Stimulated activated CD4-positive, alpha-beta T cell treated with anti-CD3 and anti-CD28 coated beads, TNF-alpha, amount 100 ng/mL, for 48 hours (primary cell): ENCODE data around the gene ALKAL2.
"Not testable (repeated sequence)": the region's sequence is repeated elsewhere in the genome, so short reads cannot be mapped to it uniquely, and the experiment has no call there.

Source experiments
- DNase-seq, 3 donors: peaks; one replicate each; pipeline ENCODE4 v3.0.0-alpha.2; 2020; ENCODE audit warnings: low read depth in 3 of 3

The ALKAL2 gene, protein sequence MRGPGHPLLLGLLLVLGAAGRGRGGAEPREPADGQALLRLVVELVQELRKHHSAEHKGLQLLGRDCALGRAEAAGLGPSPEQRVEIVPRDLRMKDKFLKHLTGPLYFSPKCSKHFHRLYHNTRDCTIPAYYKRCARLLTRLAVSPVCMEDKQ

DNA sequence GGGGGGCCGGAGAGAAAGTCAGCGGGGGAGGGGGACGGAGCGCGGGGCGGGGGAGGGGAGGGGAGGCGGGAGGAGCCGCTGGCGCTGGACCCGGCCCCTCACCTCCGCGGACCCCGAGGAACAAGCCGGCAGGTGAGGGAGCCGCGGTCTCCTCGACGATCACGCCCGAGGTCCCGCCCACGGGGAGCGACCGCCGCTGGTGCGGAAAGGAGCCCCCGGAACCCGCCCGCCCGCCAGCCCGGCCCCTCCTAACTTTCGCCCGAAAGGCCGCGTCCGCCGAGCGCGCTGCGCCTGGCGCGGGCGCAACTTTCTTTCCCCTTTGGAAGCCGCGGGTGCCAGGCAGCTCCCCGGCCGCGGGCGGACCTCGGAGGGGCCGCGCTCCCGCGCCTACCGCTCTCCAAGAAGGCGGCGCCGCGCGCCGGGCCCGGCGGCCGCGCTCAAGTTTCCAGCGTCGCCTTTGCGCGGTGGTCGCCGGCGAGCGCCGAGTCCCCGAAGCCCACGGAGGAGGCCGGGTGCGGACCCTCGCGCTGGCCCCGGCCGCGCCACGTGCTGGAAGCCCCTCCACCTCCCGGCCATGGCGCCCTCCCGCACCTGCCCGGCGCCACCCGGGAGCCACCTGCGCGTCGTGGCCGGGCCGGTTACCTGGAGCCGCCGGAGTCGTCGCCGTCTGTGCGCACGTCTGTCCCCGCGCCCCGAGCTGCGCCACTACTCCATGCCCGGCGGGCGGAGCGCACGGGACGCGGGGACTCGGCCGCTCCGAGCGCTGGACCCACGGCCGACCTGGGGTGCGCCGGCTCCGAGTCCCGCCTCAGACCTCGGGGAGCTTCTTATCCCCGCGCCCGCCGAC is at the start of gene ALKAL2:
TSS of gene ALKAL2 (minus strand) at position 181 of the 847 bp plus-strand sequence. CDS start 256 bp downstream, outside the sequence.
- no peak for DNase-seq

DNA sequence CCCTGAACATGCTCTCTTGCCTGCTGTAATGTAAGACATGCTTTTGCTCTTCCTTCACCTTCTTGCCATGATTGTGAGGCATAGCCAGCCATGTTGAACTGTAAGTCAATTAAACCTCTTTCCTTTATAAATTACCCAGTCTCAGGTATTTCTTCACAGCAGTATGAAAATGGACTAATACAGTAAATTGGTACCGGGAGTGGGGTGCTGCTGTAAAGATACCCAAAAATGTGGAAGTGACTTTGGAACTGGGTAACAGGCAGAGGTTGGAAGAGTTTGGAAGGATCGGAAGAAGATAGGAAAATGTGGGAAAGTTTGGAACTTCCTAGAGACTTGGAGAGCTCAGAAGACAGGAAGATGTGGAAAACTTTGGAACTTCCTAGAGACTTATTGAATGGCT is 49.1 kb upstream of the ALKAL2 start:
- not testable (repeated sequence) for DNase-seq

DNA sequence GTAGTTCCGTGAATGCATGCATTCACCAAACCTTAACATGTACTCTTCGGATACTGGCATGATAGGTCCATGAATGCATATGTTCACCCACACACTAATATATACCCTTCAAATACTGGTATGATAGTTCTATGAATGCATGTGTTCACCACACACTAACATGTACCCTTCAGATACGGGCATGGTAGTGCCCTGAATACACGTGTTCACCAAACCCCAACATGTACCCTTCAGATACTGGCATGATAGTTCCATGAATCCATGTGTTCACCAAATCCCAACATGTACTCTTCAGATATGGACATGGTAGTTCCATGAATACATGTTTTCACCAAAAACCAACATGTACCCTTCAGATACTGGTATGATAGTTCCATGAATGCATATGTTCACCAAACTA is 48.5 kb upstream of the ALKAL2 start:
- DNase-seq: no peak

DNA sequence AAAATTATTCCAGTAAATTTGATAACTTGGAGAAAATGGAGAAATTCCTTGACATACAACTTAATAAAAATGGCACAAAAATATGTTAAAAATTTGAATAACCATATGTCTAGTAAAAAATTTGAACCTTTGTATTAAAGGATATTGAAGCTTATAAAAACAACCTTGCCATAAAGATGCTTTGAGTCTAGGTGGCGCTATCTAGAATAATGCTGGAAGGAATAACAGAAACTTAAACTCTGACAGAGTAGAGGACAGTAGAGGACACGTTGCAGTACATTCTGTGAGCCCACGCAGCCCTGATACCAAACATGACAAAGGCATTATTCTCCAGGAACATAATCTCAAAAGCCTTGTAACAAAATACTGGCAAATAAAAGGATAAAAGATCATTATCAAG is 44.7 kb upstream of the ALKAL2 start:
- no peak for DNase-seq

DNA sequence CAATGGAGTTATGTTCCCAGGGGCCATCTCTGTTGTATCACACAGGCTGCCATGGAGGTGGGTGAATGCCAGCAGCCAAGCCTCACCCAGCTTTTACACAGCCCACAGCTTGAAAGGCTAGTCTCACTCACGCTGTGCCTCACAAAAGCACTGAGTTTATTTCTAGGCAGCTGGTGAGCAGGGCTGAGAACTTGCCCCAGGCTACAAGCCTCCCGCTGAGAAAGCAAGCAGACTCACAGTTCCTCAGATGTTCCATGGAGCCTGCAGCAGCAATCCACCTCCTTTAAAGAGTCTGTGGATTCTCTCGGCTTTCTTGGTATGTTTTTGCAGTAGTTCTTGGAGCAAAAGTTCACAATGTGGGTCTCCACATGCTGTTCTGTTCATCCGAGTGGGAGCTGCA is 40.9 kb upstream of the ALKAL2 start:
- no peak for DNase-seq

DNA sequence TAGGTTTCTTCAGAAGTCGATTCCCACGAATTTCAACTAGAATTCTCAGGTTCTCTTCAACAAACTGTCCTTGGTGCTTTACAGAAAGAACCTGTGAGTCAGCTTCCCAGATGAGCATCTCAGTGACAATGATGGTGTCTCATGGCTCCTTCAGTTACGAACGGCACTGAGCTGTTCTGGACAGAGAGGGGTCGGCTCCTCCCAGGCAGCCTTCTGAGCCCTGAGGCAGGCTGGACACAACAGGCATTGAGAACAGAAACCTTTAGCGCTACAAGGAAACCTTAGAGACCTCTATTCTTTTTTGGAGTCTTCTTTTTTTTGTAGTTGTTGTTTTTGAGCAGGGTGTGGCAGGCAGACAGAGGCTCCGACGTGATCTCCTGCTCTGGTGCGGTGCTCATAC is 35.1 kb upstream of the ALKAL2 start:
- no peak for DNase-seq

DNA sequence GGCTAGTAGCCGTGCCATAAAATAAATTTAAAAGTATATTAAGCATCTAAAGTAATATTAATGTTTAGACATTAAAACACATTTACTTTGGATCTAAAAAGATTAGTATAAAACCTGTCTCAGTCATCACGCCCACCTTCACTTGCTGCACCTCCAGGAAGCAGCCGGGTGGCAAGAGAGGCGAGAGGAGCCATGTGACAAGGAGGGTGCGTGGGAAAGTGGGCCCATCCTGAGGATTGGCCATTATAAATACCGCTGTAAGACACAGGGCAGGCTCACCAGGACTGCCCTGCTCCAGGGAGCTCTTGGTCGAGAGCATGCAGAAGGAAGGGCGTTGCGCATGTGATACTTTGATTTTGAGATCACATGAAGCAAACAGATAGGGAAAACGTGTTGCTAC is 34.4 kb upstream of the ALKAL2 start:
- no peak for DNase-seq

DNA sequence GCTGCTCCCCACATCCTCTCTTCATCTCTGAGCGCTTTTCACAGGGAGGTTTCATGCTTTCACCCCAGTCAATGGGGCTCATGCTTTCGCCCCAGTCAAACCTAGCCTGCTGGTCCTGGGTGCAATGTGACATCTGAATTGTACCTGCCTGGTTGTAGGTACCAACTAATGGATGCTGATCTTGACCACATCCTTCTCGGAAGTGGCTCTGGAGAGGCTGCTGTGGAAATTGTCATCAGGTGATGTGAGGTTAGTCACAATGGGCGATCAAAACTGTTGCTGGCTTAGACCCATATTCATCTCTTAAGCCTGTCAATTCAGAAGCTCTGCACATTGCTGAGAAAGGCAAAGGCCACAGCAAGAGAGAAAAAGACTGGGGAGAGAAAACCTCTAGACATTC is 32.7 kb upstream of the ALKAL2 start:
- DNase-seq: no peak

DNA sequence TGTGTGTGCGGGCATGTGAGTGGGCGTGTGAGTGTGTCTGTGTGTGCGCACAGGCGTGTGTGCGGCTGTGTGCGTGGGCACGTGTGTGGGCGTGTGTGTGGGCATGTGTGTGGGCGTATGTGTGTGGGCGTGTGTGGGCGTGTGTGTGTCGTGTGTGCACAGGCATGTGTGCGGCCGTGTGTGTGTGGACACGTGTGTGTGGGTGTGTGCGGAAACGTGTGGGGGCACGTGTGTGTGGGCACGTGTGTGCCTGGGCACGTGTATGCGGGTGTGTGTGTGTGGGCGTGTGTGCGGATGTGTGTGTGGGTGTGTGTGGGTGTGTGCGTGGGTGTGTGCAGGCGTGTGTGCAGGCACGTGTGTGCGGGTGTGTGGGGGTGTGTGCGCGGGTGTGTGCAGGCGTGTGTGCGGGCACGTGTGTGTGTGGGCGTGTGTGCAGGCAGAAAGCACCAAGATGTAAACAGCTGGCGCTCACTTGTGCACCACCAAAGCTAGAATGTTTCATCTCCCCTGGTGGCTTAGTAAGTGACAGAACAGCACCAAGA is 31.2 kb upstream of the ALKAL2 start:
- DNase-seq: no peak

DNA sequence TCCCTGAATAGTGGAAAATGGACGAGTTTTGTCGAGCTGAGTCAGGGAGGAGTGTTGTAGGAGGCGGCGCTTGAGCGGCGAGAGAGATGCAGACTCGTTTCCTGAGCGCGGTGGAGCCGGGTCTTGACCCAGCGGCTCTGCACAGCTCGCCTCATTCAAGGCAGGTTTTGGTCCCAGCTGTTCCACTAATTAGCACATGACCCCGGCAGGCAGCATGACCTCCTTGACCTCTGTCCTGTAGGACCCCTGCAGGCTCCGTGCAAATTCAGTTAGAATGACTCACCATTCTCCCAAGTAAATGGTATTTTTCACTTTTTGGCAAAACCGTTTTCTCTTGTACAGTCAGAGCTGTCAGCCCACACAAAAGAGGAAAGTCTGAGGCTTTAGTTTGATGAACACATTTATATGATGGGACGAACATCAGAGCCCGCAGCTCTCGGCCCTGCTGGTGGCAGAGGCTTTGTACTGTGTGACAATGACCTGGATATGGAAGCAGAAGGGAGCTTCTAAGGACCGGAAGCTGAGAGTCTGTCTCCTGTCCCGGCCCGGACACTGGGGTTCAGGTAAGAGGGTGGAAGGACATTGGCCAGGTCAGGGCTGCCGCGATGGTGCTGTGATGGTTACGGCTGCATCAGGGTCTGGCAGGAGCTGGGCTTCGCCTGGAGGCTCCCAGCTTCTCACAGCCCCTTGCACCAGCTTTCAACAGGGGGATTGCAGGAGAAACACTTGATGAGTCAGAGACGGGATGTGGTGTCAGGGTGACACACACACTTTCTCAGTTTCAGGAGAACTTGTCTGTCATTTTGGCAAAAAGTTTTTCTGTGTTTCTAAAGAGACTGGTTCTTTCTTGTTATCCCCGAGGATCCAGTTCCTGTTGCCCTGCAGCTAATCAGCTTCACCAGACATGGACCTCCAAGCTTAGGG is 29.9 kb upstream of the ALKAL2 start:
- DNase-seq: peak in 1 of 3 donors; percentile 22

DNA sequence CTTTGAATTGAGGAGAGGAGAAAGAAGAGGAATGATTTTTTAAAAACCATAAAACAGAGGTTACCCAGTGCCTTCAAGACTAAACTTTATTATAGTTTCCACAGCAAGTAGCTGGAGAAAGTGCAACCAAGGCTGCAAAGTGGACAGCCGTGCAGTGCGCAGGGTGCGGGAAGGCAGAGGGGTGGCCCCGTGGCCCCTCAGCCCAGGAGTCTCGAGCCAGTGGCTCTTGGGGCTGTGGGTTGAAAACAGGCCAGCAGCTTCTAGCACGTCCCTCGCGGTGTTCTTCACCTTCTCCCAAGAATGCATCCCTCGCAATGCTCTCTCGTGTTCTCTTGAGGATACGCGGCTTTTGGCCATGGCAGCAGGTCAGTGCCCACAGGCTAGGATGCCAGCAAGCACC is 28.5 kb upstream of the ALKAL2 start:
- no peak for DNase-seq

DNA sequence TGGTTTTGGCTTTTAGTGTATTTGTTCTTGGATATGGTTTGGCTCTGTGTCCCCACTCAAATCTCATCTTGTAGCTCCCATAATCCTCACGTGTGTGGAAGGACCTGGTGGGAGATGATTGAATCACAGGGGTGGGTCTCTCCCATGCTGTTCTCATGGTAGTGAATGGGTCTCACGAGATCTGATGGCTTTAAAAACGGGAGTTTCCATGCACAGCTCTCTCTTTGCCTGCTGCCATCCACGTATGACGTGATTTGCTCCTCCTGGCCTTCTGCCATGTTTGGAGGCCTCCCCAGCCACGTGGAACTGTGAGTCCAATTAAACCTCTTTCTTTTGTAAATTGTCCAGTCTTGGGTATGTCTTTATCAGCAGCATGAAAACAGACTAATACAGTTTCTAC is 28.0 kb upstream of the ALKAL2 start:
- DNase-seq: not testable (repeated sequence)

DNA sequence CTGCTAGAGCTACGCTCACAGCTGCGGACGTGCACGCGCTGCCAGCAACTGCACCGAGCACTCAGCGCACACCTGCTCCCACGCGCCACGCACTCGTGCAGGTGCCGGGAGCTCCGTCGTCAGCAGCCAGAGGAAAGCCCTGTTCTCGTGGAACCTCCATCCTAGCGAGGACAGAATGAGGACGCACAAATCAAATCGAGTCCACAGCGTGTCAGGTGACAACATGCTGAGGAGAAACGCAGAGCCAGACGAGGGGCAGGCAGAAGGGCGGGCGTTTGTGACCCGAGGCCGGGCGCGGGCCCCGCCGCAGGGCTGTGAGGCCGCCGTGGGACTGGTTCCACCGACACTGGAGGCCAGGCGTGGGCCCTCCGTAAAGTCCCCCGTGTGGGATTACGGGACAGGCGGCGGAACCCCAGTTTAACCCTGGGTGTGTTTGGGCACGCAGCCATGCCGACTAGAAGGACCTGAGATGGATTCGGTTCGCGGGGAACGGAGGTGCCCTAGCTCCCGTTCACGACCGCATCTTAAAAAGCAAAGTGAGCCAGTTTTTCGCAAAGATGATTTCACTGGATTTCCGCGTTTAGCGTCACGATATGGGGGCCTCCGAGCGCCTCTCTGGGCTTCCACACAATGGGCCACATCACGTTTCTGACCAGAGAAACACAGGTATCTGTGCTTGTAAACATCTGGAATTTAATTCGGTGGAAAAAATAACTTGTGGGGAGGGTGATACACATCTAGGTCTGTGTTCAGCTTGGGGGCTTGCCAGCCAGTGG is 26.9 kb upstream of the ALKAL2 start:
- DNase-seq: no peak

DNA sequence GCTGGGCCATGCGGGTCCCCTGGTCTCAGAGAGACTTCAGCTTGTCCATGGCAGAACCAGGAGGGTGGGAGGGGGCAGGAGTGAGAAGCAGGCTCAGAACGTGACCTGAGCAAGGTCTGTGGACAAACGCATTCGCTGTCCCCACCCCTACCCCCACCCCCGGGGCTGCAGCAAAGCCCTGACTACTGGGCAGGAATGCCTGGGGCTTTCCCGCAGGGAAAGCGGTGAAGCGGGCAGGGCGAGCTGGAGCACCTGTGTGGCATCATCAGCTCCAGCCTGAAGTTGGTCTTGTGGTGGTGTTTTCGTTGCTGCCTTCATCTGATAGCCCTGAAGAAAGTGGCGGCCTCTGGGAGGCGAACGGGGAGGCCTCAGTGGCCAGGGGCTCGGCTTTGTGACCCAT is 26.1 kb upstream of the ALKAL2 start:
- DNase-seq: no peak

DNA sequence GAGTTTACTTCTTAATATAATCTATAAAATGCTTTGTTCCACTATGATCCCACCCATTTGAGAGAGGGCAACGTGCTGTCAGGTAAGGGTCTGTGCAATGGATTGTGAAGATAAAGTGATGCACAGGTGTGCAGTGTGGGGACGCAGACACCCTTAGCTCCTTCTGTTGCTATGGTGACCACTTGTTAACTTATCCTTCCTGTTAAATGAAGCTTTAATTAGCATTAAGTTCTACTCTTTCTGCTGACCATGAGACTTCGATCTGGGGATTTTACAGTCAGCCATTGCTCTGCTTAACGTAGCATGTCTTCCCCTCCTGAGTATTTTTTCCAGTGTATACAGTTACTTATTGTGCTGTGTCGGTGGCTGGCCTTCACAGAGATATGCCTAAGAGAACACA is 23.1 kb upstream of the ALKAL2 start:
- no peak for DNase-seq

DNA sequence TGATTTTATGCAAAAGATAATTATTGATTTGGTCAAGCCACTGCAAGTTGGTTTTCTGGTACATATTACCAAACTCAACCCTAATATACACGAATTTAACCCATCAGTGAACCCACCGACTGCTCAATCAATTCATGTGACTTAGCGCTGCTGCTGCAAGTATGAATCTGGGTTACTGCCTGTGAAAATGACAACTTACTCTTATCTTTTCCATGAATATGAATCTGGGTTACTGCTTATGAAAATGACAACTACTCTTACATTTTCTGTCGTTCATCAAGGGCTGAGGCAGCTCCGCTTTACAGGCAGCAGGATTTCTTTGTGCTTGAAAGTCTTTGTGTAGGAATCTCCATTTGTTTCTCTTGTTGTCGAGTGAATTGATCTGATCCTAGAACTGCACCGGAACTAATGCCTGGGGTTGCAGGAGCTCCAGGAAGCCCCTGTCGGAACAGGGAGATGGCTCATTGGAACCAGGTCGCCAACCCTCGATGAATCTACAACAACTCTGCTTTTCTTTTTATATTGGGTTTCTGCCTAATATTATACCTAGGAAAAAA is 22.1 kb upstream of the ALKAL2 start:
- DNase-seq: no peak

DNA sequence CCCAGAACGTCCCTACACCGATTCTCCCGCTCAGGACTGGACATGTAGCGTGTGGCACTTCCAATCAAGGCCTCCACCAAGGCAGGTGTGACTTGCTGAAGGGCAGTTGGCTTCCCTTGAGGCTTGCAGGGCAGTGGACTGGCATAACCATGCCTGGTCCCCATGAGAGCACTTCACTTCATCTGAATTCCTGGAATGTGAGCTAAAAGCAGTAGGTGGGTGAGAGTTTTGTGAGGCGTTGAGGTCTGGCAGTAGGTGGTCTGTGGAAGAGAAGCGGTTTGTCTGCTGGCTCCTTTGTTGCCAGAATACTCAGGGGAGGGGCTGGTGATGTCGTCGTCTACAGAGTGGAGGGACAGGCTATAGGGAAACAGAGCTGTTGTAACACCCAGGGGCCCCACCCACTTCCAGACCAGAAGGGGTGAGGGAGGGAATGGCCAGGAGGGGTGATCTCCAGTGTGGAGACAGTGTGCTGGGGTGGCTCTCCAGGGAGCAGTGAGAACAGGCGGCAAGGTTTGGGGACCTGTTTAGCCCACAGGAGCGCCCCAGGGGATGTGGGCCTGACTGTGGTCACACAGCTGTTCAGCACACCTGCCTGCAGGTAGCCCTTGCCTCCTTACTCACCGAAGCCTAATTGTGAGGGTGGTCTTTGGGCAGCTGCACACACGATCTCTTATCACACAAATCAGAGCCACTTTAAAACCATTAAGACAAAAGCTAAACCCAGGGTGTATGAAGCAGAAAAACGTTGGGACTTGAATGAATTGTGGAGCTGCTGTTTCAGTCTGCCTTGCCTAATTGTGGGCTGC is 21.5 kb upstream of the ALKAL2 start:
- DNase-seq: no peak

DNA sequence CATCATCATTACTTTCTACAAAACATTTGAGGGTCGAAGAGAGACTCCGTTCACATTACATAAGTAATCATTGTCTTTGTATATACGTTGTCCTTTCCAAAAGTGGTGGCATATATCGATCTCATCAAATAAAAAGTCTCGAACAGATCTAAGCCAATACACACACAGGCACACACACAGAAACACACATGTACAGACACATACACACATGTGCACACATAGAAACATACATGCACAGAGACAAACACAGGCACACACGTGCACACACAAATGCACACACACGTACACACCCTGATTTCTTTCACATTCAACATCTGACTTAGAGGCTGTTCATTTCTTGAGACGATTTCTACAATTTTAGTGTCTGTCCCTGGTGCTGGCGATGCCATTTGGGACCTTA is 17.5 kb upstream of the ALKAL2 start:
- no peak for DNase-seq

DNA sequence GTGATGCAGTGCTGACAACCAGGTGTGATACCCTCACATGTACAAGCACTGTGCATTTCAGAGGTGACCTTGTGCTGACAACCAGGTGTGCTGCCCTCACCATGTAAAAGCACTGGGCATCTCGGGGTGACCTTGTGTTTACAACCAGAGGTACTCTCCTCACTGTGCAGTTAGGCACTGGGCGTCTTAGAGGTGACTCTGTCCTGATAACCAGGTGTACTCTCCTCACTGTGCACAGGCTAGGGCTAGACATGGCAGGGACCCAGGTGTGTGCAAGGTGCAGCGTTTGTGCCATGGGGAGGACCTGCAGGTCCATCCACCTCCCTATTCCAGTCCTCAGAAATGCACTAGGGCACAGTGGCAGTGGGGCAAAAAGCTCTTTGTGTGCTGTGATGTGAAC is 8.5 kb upstream of the ALKAL2 start:
- no peak for DNase-seq

DNA sequence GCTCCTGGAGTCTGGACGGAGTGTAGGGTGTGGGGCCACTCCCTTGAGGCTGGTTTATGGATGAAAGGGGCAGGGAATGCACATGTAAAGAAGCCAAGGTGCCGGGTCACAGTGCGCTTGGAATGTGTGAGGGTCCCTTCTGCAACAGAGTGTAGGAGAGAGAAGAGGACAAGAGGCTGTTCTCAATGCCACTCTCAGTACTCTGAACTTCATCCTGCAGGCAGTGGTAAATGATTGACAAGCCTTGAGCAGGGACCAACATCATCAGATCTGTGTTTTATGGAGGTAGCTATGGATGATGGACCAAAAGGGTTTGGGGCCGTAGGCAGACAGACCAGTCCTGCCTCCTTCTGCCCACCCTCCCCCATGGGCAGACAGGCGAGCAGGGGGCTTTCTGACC is 7.2 kb upstream of the ALKAL2 start:
- DNase-seq: no peak
